IMR-90 (cell line): ENCODE results near the gene TARDBP. TPM values are rescaled to one million over a fixed set of nuclear protein-coding genes. Genes with fewer than 3 reads are reported as not detected.

Experiments used
- ATAC-seq: fragments of 200-7000 bp; cut with Tn5 transposase; 2 replicates; pipeline ENCODE4 v1.9.1; 2020; ENCODE audit warnings: low read depth, mild to moderate bottlenecking, moderate library complexity
- BruUV-seq: library from RNA; stranded (reverse); fragments of 400-500 nt; replicated peaks from 2 replicates; lab custom pipeline; 2021; lab: Mats Ljungman, UMichigan
- CTCF ChIA-PET: fragments of 300-600 bp; formaldehyde crosslinking; extraction: SDS; loops from one replicate; lab custom pipeline; 2021; ENCODE audit warnings: antibody characterized with exemption; lab: Yijun Ruan, JAX
- POLR2A ChIA-PET: fragments of 300-600 bp; sonication (Branson Sonifier 250); formaldehyde crosslinking; loops from one replicate; lab custom pipeline; 2022; ENCODE audit warnings: antibody characterized with exemption; ENCODE audit not compliant: unreplicated experiment; lab: Charles Lee
- DNase-seq: peaks from one replicate; pipeline ENCODE4 v3.0.0; 2013
- H2AFZ ChIP-seq: replicated peaks from 2 replicates; pipeline ENCODE3; 2013; ENCODE audit warnings: low read length, mild to moderate bottlenecking; ENCODE audit not compliant: poor library complexity
- H2AK5ac ChIP-seq: 2 replicates; pipeline ENCODE4 v1.6.1; 2013; ENCODE audit warnings: low read depth, low read length, inconsistent platforms
- H2AK9ac ChIP-seq: replicated peaks from 2 replicates; pipeline ENCODE3; 2013; ENCODE audit warnings: mild to moderate bottlenecking, low read depth, low read length, moderate library complexity; ENCODE audit not compliant: poor library complexity
- H2BK120ac ChIP-seq: 2 replicates; pipeline ENCODE4 v1.6.1; 2013; ENCODE audit warnings: low read depth, low read length, inconsistent platforms
- H2BK15ac ChIP-seq: 3 replicates; pipeline ENCODE4 v1.6.1; 2013; ENCODE audit warnings: low read depth, low read length, inconsistent platforms
- H2BK20ac ChIP-seq: 2 replicates; pipeline ENCODE4 v1.6.1; 2013; ENCODE audit warnings: low read depth, mild to moderate bottlenecking, inconsistent platforms, low read length, moderate library complexity
- H2BK5ac ChIP-seq: 2 replicates; pipeline ENCODE4 v1.6.1; 2013; ENCODE audit warnings: mild to moderate bottlenecking, low read depth, low read length, inconsistent platforms; ENCODE audit not compliant: poor library complexity, severe bottlenecking
- H3K14ac ChIP-seq: replicated peaks from 2 replicates; pipeline ENCODE4 v1.6.1; 2013; ENCODE audit warnings: low read depth, low read length, inconsistent platforms
- H3K18ac ChIP-seq: 2 replicates; pipeline ENCODE4 v1.6.1; 2013; ENCODE audit warnings: low read depth, low read length, control low read depth
- H3K23ac ChIP-seq: 2 replicates; pipeline ENCODE4 v1.6.1; 2013; ENCODE audit warnings: low read depth, low read length, inconsistent platforms
- H3K27ac ChIP-seq: 2 replicates; pipeline ENCODE4 v1.5.1; 2013; ENCODE audit warnings: mild to moderate bottlenecking, control low read depth, low read length; ENCODE audit not compliant: insufficient read depth
- H3K27me3 ChIP-seq: 2 replicates; pipeline ENCODE4 v1.6.1; 2013; ENCODE audit warnings: low read length; ENCODE audit not compliant: control insufficient read depth, insufficient read depth
- H3K36me3 ChIP-seq: 2 replicates; pipeline ENCODE4 v1.6.1; 2013; ENCODE audit warnings: low read length, mixed read lengths; ENCODE audit not compliant: control insufficient read depth, insufficient read depth
- H3K4ac ChIP-seq: 2 replicates; pipeline ENCODE4 v1.6.1; 2013; ENCODE audit warnings: low read depth, low read length, inconsistent platforms
- H3K4me1 ChIP-seq: 2 replicates; pipeline ENCODE4 v1.6.1; 2013; ENCODE audit warnings: low read length, mixed read lengths; ENCODE audit not compliant: control insufficient read depth, insufficient read depth
- H3K4me2 ChIP-seq: 2 replicates; pipeline ENCODE4 v1.6.1; 2013; ENCODE audit warnings: low read depth, mild to moderate bottlenecking, control low read depth, low read length, moderate library complexity
- H3K4me3 ChIP-seq: 2 replicates; pipeline ENCODE4 v1.5.1; 2013; ENCODE audit warnings: low read depth, mild to moderate bottlenecking, control low read depth, low read length, moderate library complexity; ENCODE audit not compliant: insufficient read depth
- H3K56ac ChIP-seq: 2 replicates; pipeline ENCODE4 v1.6.1; 2013; ENCODE audit warnings: low read length, inconsistent platforms; ENCODE audit not compliant: insufficient read depth; ENCODE audit errors: extremely low read depth
- H3K79me1 ChIP-seq, 2 experiments: 2 replicates each; pipeline ENCODE4 v1.6.1; 2013; ENCODE audit warnings: low read length in 2 of 2, inconsistent platforms in 1 of 2, low read depth in 1 of 2
- H3K9ac ChIP-seq: 2 replicates; pipeline ENCODE4 v1.6.1; 2013; ENCODE audit warnings: low read depth, low read length, control low read depth
- H3K9me1 ChIP-seq: 2 replicates; pipeline ENCODE4 v1.6.1; 2013; ENCODE audit warnings: low read length, inconsistent platforms; ENCODE audit not compliant: insufficient read depth
- H3K9me3 ChIP-seq: 2 replicates; pipeline ENCODE4 v1.6.1; 2013; ENCODE audit warnings: low read length; ENCODE audit not compliant: control insufficient read depth, insufficient read depth
- H4K20me1 ChIP-seq: 2 replicates; pipeline ENCODE4 v1.6.1; 2013; ENCODE audit warnings: low read length, inconsistent platforms; ENCODE audit not compliant: insufficient read depth
- H4K5ac ChIP-seq: 2 replicates; pipeline ENCODE4 v1.6.1; 2013; ENCODE audit warnings: mild to moderate bottlenecking, low read depth, low read length, control low read depth
- H4K8ac ChIP-seq, 2 experiments: 2 replicates each; pipeline ENCODE4 v1.6.1; 2013; ENCODE audit warnings: low read depth in 2 of 2, low read length in 2 of 2, control low read depth in 1 of 2, inconsistent platforms in 1 of 2
- H4K91ac ChIP-seq: 2 replicates; pipeline ENCODE4 v1.6.1; 2013; ENCODE audit warnings: low read depth, low read length, inconsistent platforms; ENCODE audit not compliant: insufficient read depth
- MXI1 ChIP-seq: IDR thresholded peaks from 2 replicates; pipeline ENCODE4 v1.6.1; 2012; ENCODE audit warnings: low read depth, mild to moderate bottlenecking, low read length, moderate library complexity, borderline replicate concordance
- NFE2L2 ChIP-seq: fragments of 150-350 bp; IDR thresholded peaks from 2 replicates; pipeline ENCODE4 v1.6.1; 2016; ENCODE audit warnings: low read depth, mild to moderate bottlenecking, low read length
- RAD21 ChIP-seq: IDR thresholded peaks from 2 replicates; pipeline ENCODE4 v1.6.1; 2012; ENCODE audit warnings: low read length, improper control_type of control experiment
- RFX5 ChIP-seq: IDR thresholded peaks from 2 replicates; pipeline ENCODE4 v1.8.0; 2012; ENCODE audit warnings: low read depth, mild to moderate bottlenecking, low read length, moderate library complexity
- SMC3 ChIP-seq: fragments of 150-350 bp; IDR thresholded peaks from 2 replicates; pipeline ENCODE4 v1.6.1; 2016; ENCODE audit warnings: low read depth, mild to moderate bottlenecking, antibody characterized with exemption, low read length, moderate library complexity
- USF2 ChIP-seq: fragments of 150-350 bp; IDR thresholded peaks from 2 replicates; pipeline ENCODE4 v1.6.1; 2017; ENCODE audit warnings: mild to moderate bottlenecking, antibody characterized with exemption, low read length, low read depth
- WGBS, 2 experiments: methylation state at CpG; one replicate each; pipeline versions ENCODE4 v1.1.5 to v1.1.7; 2013; ENCODE audit warnings: missing lambda C conversion rate in 2 of 2; ENCODE audit not compliant: insufficient read length in 1 of 2; ENCODE audit errors: extremely low coverage in 2 of 2; 5-methylcytosine and 5-hydroxymethylcytosine counted together
- dilution Hi-C: fragments of 300-500 bp; cut with HindIII; formaldehyde crosslinking; loops from one replicate; pipeline ENCODE4 v1.14.3; 2018; ENCODE audit warnings: low sequenced_read_pairs; ENCODE audit not compliant: unreplicated experiment
- in situ Hi-C: fragments of 300-500 bp; cut with MboI; formaldehyde crosslinking; loops from 3 replicates; pipeline ENCODE4 v1.14.3; 2019; ENCODE audit warnings: low sequenced_read_pairs, inconsistent platforms, mixed read lengths
- intact Hi-C: fragments of 100-400 bp; cut with micrococcal nuclease; formaldehyde crosslinking; loops from 2 replicates; pipeline ENCODE4 v1.10.0; 2022
- polyA plus RNA-seq, 3 experiments: library from polyadenylated mRNA; depleted of rRNA; stranded (reverse); fragments of >200 nt; gene quantifications; 2 replicates each; pipeline ENCODE4 v1.2.3, GENCODE V29; 2012; ENCODE audit warnings: low replicate concordance in 1 of 3
- total RNA-seq: library from RNA; depleted of rRNA; stranded (reverse); fragments of >200 nt; gene quantifications from 2 replicates; pipeline ENCODE4 v1.2.3, GENCODE V29; 2012

TARDBP gene
- total and polyA plus RNA-seq, 2 of the 4 experiments (the other 2 are of a cell fraction): 36.7 to 161 TPM

- TF ChIP-seq USF2 (peak; percentile 73), SMC3 (no peak), RFX5 (no peak), RAD21 (no peak)
Observed at GRCh38 chr1:10975567-10976326, 36.7 kb upstream of the TARDBP start (continued).

GRCh38 chr1:10978719-10979118 is 33.7 kb upstream of the TARDBP start:
- Histone ChIP-seq H2BK15ac (no peak overlapping the region), H3K4me2 (no peak overlapping the region), H3K9me3 (no peaks in the 10 kb centered on the region), H3K27me3 (peaks cover 14% of the 10 kb centered on the region), H2AFZ (no peak overlapping the region), H3K56ac (no peak overlapping the region), H2BK20ac (no peak overlapping the region), H3K18ac (no peak overlapping the region), H4K5ac (no peak overlapping the region), H3K27ac (no peak overlapping the region), H2AK5ac (no peak overlapping the region), H4K91ac (no peak overlapping the region), H3K23ac (no peak overlapping the region), H3K36me3 (no peaks in the 10 kb centered on the region), H4K20me1 (no peaks in the 10 kb centered on the region), H3K14ac (no peak overlapping the region), H3K79me1 (no peaks in the 10 kb centered on the region), H4K8ac (no peak overlapping the region), H3K4me3 (no peak overlapping the region), H3K9me1 (no peaks in the 10 kb centered on the region), H3K4ac (no peak overlapping the region), H3K4me1 (peaks cover 1% of the 10 kb centered on the region; the same call in 1 of the 2 replicates), H2AK9ac (no peak overlapping the region), H2BK5ac (no peak overlapping the region), H2BK120ac (no peak overlapping the region), H3K9ac (no peak overlapping the region)
- POLR2A ChIA-PET: no interaction called here
- DNase-seq (no peak), ATAC-seq (no peak)
- intact Hi-C loops: no loop called here
- 29% methylated on average over 2 of the region's 4 CpGs; no CpG with 5 or more reads in 1 of the 2 experiments for WGBS, 2 experiments
- CTCF ChIA-PET: no interaction called here
- no TSS peak for BruUV-seq
- TF ChIP-seq SMC3 (no peak), NFE2L2 (no peak), MXI1 (no peak)
- in situ Hi-C loops: no loop called here
- dilution Hi-C loops: no loop called here
